SHP77 (cell line): ENCODE measurements around the gene ZEB2.
A peak's percentile ranks its signal among the peaks of the same experiment; 100 is the strongest.

ENCODE experiments used
- DNase-seq, 2 experiments: peaks; one replicate each; lab custom pipeline; 2025; lab: John Stamatoyannopoulos, UW

Gene ZEB2

DNA sequence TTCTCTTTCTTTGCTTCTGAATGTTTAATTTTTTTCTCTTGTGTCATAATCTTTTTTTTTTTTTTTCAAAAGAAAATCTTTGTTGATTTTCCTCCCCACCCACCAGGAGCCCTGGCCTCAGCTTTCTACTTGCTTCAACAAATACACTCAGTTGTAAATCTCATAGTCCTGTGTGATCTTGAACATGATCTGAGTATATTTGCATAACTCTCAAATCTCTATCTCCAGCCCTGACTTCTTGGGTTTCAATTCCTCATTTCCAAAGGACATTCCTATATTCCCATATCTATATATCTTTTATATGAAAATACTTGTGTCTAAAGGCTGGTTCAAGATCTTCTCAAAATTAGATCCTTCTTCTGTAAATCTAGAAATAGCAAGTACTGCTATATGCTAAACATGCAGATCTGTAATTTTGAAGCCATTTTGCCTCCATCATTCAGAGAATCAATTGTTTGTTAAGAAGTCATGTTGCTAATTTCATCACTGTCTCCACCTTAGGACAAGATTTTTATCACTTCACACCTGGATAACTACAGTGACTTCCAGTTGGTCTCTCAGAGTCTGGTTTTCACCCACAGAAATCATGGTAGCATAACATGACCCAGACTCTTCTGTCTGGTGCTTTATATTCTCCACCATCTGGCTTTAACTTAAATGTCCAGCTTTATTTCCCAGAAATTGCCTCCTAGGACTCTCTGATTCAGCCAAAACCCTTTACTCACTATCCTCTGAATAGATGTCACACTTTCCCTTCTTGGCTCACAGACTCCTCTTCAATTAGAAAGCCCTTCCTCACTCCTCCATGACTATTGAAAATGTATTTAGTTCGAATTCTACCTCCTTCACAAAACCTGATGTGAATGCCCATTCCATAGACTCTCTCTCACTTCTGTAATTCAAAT is 98.1 kb downstream of the ZEB2 start:
- no peak for DNase-seq

DNA sequence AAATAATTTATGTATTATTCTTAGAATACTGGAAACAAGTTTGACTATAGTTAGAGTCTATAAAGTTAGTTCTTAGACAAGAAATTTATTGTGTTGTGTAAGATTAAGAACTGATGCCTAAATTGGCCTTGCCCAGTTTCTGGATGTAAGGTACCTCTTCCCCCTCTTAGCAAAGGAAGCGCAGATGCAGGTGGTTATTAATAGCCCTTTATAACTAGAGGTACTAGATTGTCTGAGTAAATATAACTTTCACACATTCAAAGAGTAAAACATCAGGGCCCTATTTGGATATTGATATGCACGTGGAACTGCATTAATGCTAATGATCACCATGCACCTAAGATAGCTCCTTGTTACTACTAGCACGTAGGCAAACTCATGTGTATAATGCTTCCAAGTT is 100.7 kb downstream of the ZEB2 start:
- DNase-seq: no peak

DNA sequence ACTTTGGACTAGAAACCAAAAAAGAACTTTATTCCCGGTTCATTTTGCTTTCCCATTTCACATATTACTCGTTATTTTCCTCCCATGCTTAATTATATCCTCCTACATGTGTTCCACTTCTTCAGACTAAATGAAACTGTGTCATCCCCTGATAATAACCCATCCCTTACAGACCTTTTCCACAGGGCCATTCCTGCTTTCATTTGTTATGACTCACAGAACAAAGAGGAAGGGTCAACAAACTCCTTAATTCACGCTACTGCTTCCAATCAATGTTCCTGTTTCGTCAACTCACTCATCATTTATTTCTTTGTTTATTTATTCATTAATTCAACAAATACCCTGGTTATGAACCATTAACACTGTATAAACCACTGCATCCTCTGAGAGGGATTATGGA is 104.5 kb downstream of the ZEB2 start:
- DNase-seq: no peak

DNA sequence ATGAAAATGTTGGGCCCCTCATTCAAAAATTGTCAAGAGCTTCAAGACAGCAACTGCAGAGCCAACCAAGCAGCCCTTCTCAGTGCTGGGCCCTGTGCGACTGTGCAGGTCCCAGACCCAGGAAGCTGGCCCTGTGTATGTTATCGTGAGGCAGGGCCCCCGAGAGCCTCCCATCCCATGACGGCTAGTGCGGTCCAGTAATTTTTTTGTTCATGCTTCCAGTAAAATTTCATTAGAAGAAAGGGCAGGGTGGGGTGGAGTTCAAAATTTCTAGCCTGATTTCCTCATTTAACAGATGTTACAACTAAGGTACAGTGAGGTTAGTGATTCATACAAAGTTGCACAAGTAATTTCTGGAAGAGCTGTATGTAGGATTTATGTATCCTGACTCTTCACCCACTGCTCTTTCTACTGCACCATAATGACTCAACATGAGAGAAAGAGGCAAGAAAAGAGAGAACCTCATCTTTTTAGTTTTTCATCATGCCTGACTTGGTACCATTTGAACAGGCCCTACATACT is 105.5 kb downstream of the ZEB2 start:
- DNase-seq: no peak

DNA sequence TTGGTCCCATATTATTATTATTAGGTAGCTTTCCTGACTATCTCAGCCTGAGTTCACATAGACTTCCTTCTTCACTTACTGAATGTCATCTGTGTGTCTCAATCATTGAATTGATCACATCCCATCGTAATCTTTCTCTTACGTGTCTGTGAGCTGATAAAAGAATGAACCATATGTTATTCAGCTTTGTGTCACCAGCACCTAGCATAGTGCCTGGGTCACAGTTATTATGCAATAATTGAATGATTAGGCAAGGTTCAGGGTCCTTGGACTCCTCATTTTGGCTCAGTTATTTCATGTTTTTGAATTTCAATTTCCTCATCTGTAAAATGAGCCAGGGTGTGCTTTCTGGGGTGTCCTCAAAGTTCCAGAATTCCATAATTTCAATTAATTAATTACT is 107.2 kb downstream of the ZEB2 start:
- no peak for DNase-seq

DNA sequence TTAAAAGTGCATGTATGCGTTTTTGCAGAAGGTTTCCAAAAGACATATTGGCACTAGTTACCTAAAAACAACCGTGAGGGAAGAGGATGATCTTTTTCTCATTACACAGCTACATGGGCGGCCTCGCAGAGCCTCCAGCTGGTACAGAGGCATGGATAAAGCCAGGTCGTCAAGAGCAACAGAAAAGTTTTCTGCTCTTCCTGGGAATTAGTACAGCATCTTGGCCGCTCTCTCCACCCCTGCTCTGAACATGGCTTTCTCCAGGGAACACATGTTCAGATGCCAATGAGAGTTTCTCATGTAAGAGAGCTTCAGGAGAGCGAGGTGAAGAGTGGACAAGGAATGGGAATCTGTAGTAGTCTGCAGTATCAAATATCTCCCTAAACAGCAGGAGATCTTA is 108.4 kb downstream of the ZEB2 start:
- DNase-seq: no peak

DNA sequence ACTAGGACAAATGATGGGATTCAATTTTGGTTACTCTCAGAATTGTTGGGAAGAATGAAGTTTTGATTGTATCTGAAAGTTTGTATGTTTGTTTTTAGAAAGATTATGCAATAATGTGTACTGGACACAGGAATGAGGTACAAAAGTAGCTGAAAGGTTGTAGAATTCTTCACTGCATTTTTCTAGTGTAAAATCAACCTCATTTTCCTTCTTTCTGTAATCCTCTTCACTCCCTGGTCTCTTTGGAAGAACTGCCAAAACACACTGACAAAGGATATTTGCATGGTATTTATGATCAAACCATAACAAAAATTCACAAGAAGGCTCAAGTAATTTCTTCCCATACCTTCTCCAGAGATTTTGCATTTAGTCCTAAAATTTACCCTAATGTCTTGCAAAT is 110.7 kb downstream of the ZEB2 start:
- no peak for DNase-seq

DNA sequence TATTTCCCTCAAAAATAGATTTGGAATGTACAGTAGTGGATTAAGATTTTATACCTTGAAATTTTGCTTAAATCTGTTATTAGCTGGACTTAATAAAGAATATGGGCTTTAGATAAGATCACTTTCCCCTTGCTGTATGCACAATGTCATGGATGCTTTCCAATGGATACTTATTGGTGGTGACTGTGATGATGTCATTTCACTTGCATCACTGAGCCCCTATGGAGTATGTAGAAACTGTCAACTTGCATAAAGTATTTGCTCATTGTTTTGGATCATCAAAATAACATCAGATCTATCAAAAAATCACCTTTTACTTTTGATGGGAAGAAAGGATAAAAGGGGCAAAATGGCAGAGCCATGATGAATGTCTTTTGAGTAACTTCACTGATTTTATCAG is 112.7 kb downstream of the ZEB2 start:
- no peak for DNase-seq

DNA sequence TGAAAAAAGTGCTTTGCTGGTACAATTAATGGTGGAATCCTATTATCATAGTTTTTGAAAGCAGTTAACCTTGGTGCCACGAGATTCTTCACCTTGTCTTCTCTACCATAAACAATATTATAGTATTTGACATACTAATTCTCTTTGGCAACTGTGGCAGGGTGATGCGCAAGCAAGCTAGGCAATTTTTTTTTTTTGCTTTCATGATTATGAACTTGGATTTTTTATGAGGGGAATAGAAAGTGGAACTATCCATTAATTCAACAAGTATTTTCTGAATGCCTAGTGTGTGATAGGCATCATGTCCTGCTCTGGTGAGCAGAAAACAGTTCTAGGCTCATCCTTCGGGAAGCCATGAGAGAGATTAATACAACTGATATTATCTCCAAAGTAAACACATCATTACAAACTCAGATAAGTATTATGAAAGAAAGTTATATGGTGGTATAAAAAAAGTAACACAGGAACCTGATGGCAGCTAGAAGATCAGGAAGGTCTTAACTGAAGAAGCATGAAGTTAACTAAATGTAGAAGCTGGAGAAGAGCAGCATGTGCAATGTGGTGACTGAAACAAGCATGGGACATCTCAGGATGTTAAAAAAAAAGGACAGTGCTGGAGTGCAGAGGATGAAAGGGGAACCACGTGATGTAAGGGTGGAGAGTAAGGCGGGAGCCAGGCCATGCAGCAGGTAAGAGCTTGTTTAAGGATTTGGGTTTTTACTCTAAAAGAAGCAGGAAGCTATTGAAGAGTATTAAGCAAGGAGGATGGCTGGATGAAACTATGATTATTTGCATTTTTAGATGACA is 113.7 kb downstream of the ZEB2 start:
- no peak for DNase-seq

DNA sequence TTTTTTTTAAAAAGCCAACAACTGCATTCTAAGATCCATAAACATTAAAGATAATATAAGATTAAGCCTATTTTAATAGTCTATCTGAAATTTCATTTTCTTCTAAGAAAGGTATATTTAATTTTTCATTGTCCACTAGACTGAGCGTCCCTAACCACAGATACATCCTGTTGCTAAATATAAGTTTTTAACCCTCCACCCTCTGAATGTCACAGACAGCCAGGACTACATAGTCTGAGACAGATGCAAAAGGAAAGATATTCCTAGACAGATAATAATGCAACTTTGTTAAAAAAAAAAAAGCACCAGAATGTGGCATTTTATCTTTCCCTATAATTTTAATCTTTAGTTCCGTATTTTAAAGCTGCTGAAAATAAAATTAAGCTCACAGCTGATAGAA is 114.6 kb downstream of the ZEB2 start:
- no peak for DNase-seq

DNA sequence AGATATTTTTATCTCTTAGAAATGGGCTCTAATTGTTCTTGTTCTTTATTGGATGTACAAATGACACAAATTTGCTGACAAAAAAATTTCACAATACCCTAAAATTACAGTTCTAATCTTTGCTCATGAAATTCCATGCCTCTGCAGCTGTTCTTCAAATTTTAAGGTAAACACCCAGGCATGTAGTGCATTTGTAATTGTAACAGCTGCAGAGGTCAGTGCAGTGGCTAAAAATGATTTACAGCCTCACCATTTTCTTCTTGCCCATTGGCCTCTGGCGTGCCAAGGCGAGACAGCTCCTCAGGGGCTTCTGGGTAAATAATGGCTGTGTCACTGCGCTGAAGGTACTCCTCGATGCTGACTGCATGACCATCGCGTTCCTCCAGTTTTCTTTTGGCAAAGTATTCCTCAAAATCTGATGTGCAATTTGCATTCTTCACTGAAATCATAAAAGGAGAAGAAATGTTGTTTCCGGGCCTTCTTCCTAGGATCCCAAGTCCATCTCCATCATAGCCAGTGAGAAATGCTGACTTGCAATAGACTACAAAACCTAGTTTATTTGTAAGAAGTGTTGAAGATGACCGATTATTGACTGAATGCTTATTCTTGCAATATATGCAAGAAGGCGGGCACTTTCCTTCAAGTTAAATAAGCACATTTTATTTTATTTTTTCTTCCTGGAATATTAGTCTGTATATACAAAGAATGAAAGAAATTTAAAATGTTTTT is 115.2 kb downstream of the ZEB2 start:
- DNase-seq: peak; percentile 12 to 33

DNA sequence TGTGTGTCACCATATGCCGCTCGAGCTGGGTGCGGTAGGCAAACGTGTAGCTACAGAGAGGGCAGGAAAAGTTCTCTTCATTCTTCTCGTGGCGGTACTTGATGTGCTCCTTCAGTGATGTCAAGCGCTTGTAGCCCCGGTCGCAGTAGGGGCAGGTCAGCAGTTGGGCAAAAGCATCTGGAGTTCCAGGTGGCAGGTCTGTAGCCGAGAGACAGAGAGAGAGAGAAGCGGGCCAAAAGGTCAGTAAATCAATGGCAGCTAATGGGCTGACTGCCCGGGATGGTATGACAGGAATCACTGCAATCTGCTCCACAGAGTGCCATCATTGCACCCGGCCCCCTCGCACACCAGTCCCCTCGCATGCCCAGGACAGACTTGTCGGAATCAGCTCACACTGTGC is 116.0 kb downstream of the ZEB2 start:
- peak; percentile 80 to 82 for DNase-seq

DNA sequence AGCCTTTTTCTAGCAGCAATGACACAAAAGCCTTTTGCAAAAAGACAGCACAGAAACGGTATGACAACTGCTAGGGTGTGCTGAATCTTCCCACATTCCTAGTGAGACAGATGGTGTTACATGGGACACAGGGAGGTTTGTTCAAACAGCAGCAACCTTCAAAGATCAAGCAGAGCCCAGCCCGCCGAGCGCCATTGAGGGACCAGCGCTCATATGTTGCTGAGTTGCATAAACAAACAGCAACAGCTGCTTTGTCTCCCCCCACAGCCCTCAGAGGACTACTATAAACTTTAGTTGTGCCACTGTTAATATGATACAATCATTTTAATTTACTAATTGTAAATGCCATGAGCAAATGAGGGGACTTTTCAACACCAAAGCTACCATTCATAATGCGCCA is 117.7 kb downstream of the ZEB2 start:
- peak; percentile 2 to 55 for DNase-seq

DNA sequence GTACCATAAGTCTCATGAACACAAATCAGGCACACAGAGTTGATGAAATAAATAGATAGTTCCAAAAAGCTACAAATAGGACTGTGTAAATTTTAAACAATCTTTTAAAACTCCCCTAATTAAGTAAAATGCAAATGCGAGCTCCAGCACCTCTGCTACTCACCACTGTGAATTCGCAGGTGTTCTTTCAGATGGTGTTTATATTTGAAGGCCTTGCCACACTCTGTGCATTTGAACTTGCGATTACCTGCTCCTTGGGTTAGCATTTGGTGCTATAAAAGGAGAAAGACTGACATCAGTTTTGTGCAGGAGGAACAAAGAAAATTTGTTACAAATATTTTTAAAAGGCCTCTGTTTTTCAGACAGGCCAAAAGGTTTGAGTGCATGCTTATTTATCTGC is 118.9 kb downstream of the ZEB2 start:
- DNase-seq: no peak

DNA sequence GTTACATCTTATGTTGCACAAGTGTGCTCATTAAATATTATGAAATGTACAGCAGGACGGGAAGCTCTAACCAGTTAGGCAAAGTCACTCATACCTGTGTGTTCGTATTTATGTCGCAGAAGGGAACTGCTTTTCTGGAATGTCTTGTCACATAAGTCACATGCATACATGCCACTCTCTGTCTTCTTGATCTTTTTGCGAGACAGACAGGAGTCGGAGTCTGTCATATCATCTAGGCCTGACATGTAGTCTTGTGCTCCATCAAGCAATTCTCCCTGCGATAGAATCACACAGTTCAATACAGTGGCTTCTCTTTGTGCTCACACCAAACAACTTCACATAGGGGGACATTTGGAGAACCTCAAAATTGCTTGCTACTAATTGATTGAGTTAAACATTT is 123.6 kb downstream of the ZEB2 start:
- DNase-seq: no peak

DNA sequence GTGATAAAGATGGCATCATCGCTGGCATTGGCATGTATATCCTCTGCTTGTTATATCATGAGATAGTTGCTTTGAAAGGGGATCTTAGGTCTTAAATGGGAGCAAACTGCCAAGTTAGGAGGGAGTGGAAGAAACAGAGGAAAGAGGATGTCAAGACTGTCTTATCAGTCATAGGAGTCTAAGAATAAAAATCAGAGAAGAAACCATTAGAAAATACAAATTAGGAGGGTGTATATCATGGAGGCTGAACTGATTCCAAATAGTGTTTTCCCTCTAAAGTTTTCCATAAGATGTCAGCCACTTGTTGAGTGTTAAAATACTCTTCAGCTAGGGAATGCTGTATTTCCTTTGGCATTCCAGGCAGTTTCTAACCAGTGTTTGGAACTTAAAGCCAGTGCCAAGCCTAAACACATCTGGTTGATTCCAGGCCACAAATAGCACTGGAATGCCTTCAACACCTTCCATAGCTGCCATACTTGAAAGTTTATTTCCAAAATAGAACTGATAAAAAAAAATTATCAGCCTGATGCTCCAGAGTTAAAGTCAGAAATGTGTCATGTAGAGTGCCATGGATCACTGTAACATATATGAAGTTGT is 129.4 kb downstream of the ZEB2 start:
- DNase-seq: no peak

DNA sequence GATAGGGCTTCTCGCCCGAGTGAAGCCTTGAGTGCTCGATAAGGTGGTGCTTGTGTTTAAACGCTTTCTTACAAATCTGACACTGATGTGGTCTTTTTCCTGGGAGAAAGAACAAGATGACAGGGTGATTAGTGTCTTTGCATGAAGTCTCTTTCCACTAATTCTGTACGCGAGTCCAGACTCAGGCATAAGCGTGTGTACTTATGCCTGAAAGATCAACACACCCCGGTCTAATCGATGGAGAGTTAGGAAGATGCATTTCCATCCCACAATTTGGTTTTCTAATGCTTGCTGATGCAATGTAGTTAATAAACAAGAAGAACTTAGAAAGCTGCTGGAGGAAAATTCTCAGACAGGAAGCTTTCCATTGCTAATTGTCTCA is 130.0 kb downstream of the ZEB2 start:
- no peak for DNase-seq

DNA sequence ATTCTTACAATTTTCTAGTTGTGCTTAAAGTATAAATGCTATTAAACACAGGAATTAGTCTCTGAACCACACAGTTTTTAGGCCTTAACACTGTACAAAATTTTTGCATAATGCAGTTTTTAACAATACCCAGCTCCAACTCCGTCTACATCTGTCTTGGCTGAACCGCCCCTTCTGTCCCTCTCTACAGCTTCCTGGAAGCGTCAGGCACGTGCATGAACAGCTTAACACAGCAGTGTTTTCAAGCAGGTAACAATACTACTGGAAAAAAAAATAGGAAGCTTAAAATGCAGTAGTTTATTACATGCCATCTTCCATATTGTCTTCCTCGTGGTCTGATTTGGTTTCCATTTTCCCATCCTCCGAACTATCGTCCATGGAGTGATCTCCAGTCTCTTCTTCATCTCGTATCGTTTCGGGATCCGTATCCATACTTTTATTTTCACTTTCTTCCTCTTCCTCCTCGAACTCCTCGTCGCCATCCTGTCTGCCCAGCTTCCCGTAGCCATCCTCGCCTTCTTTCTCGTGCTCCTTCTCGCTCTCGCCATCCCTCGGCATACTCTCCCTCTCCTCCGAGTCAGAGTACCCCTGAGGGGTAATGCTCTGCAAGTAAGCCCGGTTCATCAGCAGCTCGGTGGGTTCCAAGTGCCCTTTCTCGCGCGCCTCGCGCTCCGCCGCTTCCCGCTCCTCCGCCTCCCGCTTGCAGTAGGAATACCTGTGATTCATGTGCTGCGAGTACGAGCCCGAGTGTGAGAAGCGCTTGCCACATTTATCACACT is 130.6 kb downstream of the ZEB2 start:
- peak; percentile 3 to 44 for DNase-seq

DNA sequence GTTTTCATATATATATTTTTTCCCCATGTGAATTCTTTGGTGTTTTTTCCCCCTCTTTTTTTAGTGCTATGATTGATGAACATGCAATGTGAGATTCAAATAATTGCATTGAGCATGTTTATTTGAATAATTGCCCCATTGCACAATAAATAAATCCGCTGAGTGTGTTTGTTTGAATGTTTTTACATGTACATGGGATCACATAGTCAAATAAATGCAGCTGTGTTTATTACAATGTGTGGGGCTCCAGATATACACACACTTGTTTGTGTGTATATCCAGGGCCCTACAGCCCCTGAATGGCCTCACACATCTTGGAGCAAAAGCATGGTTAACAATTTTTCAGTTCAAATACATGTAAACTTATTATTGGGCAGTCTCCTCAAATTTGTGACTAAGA is 134.5 kb downstream of the ZEB2 start:
- DNase-seq: no peak

DNA sequence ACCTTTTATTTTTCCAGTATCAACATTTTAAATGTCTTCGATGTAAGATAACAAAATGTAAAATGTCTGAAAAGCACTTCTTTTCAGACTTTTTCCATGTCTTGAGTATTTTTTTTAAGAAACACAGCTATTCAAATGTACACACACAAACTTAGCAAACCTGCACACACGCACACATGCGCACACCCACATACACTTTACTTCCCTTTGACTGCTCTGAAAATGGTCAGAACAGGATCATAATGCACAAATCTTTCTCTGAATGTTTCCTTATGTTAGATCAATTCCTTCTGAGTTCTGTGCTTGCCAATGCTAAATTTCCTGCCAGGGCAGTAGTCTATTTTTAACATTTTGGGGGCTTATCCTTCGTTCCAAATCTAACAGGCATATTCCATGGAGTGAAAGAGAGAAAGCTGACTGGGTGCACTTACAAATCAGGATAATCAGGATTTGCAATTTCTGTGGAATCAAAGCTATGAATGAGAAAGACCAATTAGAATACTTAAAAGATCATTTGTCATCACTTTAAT is 136.3 kb downstream of the ZEB2 start:
- no peak for DNase-seq

DNA sequence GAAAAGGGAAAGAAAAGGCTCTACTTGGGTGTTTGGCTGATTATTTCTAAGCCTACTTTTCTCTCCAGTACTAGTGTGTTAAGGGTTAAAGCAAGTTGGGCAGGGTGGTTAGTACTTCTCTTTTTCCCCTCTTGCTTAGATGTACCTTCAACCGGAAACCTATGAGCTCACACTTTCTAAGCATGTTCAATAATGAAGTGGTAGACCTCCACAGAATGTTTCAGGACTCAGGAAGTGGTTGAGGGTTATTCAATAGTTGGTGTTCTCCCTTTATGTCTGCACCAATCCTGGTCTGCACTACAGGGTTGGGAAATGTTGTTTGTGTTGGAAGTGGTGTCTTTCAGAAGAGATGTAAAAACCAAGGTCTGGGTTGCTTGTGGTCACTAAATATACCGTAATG is 137.1 kb downstream of the ZEB2 start:
- DNase-seq: no peak
